ENCODE data around the gene ZNF667.

The ZNF667 gene

GRCh38 chr19:56393119-56394012 is 83.8 kb downstream of the ZNF667 start, which contains the start of gene ZNF582:
Gene ZNF582 (minus strand): TSS chr19:56393534. CDS start chr19:56391752, 1,782 bp downstream.
- DNase-seq (ENCODE audit: low read depth in 2 of 2), result peak; percentile 73 to 86
